OCI-LY3 (cell line): ENCODE results near the gene LCN1.

Source experiments
- CTCF ChIP-seq: fragments of 200-600, 300-600 bp; sonication (generic); IDR thresholded peaks from 2 replicates; pipeline ENCODE4 v1.5.1; 2014; ENCODE audit warnings: antibody characterized with exemption, low read length, low read depth
- EZH2phosphoT487 ChIP-seq: fragments of 200-600 bp; shearing (Covaris generic); IDR thresholded peaks from 2 replicates; pipeline ENCODE4 v1.6.1; 2018; ENCODE audit warnings: antibody characterized with exemption, mixed run types, low read depth

GRCh38 chr9:135490166-135490870 lies 30.9 kb upstream of the LCN1 start:
- TF ChIP-seq CTCF (no peak), EZH2phosphoT487 (no peak)
